Measurements from ENCODE around the gene ATP6AP2. TPM values are rescaled to one million over a fixed set of nuclear protein-coding genes. Genes with fewer than 3 reads are reported as not detected.

The ATP6AP2 gene
- total and polyA plus RNA-seq, 2 donors (not counting 1 experiment from before 2014, with no cell fraction given): 29.0 to 53.3 TPM

DNA sequence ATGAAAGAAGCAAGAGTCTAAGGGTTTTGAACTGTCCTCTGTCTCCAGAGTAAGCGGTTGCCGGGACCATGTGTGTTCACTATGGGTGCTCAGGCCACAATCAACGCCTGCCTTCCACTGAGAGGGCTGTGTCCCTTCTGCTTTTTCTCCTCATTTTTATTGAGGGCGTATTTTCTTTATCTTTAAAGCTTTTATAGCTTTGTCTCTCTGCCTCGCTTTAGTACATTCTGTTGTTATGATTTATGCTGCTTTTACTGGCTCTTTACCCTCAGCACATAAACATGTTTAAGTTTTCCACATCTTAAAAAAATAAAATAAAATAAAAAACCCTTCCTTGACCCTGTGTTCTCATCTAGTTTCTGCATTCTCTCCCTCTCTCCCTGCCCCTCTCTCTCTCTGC lies 42.4 kb upstream of the ATP6AP2 start:
- Histone ChIP-seq H3K9ac (ENCODE audit: low read length) (no peak overlapping the region), H3K36me3 (replicated peaks in 1 of 2; ENCODE audit: control extremely low read depth in 1 of 2, control insufficient read depth in 1 of 2, extremely low read depth in 1 of 2, insufficient read depth in 2 of 2, low read length in 1 of 2) (no peaks in the 10 kb centered on the region), H3K79me2 (ENCODE audit: control insufficient read depth, insufficient read depth, low read length) (no peaks in the 10 kb centered on the region), H3K27ac (ENCODE audit: low read length in 2 of 2) (no peak overlapping the region), H3K27me3 (replicated peaks in 1 of 4; ENCODE audit: control extremely low read depth in 1 of 4, control insufficient read depth in 3 of 4, insufficient read depth in 4 of 4, low read length in 3 of 4) (no peaks in the 10 kb centered on the region), H2AFZ (ENCODE audit: insufficient read depth, low read depth, low read length, poor library complexity, severe bottlenecking) (no peak overlapping the region), H3K4me1 (ENCODE audit: control insufficient read depth in 2 of 2, insufficient read depth in 2 of 2, low read length in 2 of 2) (peaks cover 0 to 11% of the 10 kb centered on the region in 2 donors), H3K9me3 (ENCODE audit: control extremely low read depth in 1 of 3, control insufficient read depth in 2 of 3, insufficient read depth in 1 of 3, low read length in 2 of 3) (no peaks in the 10 kb centered on the region), H3K4me2 (replicated peaks; ENCODE audit: low read depth, low read length, poor library complexity, severe bottlenecking) (peak overlapping the region; percentile 44), H4K20me1 (ENCODE audit: control insufficient read depth, insufficient read depth, low read length, poor library complexity, severe bottlenecking) (no peaks in the 10 kb centered on the region), H3K4me3 (ENCODE audit: control extremely low read depth in 1 of 5, extremely low read depth in 1 of 5, insufficient read depth in 1 of 5, low read depth in 2 of 5, low read length in 4 of 5) (no peak overlapping the region)
- WGBS (ENCODE audit: insufficient coverage): no CpG with 5 or more reads among the region's 5 CpGs
- CTCF ChIA-PET: interaction anchor here (0.8 kb wide), 1 partner anchor 145 kb away, joined by 3 read pairs; no protein-coding TSS in a partner anchor
- POLR2A ChIA-PET: no interaction called here
- ATAC-seq (ENCODE audit: low read depth): no peak
- Mint-ChIP-seq H3K27ac (no peak overlapping the region), H3K9me3 (ENCODE audit: insufficient read depth) (no peaks in the 10 kb centered on the region), H3K4me3 (no peak overlapping the region), H3K27me3 (no peaks in the 10 kb centered on the region), H3K4me1 (peaks cover 14% of the 10 kb centered on the region)
- intact Hi-C loops (cut with micrococcal nuclease): no loop called here
- DNase-seq: no peak
- TF ChIP-seq, protein P1, sequence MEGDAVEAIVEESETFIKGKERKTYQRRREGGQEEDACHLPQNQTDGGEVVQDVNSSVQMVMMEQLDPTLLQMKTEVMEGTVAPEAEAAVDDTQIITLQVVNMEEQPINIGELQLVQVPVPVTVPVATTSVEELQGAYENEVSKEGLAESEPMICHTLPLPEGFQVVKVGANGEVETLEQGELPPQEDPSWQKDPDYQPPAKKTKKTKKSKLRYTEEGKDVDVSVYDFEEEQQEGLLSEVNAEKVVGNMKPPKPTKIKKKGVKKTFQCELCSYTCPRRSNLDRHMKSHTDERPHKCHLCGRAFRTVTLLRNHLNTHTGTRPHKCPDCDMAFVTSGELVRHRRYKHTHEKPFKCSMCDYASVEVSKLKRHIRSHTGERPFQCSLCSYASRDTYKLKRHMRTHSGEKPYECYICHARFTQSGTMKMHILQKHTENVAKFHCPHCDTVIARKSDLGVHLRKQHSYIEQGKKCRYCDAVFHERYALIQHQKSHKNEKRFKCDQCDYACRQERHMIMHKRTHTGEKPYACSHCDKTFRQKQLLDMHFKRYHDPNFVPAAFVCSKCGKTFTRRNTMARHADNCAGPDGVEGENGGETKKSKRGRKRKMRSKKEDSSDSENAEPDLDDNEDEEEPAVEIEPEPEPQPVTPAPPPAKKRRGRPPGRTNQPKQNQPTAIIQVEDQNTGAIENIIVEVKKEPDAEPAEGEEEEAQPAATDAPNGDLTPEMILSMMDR (IDR thresholded peaks at IDR 0.05): no peak
- no peak for TF ChIP-seq EZH2 (IDR thresholded peaks at IDR 0.05; ENCODE audit: borderline replicate concordance, insufficient read depth, low read depth, low read length, poor library complexity, severe bottlenecking)

DNA sequence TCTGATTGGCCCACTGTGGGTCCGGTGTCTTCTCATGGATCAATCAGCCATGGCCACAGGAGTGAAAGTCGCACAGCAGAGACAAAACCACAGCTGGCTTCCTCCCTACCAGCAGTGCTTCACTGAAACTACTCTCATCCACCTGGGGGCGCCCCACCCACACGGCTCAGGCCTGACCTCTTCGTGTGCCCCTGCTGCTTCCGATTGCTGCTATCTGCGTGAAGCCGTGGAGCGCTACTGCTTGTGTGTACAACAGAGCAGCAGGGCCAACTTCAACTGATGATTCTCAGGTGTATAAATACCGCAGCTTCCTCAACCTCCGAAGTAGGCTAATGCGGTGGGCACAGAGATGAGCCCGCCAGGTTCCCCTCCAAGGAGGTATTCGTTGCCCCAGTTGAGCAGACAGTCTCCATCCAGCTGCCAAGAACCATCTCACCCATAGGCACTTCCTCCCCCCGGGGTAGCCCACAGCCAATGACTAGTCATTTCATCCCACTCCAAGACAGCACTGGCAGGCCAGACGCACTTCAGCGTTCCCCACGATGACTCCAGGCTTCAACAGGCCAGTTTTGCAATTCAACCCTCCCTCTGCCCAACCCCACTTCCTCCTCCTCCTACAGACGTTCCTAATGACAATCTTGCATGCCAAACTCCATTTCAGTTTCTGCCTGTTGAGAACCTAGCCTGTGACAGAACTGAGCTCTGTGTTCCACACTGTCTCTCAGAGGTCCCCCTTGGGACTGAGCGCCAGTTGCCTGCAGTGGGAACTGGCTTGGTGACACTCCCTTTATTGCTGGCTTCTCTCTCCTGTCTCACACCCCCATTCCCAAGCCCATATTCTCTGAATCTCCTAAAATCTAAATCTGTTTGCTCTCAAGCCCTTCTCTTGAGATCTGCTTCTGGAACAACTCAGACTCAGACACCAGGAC lies 41.3 kb upstream of the ATP6AP2 start:
- Histone ChIP-seq H4K20me1 (ENCODE audit: control insufficient read depth, insufficient read depth, low read length, poor library complexity, severe bottlenecking) (no peaks in the 10 kb centered on the region), H3K79me2 (ENCODE audit: control insufficient read depth, insufficient read depth, low read length) (no peaks in the 10 kb centered on the region), H3K27ac (ENCODE audit: low read length in 2 of 2) (no peak overlapping the region), H3K9ac (ENCODE audit: low read length) (no peak overlapping the region), H3K4me1 (ENCODE audit: control insufficient read depth in 2 of 2, insufficient read depth in 2 of 2, low read length in 2 of 2) (peaks cover 0 to 17% of the 10 kb centered on the region in 2 donors), H3K27me3 (replicated peaks in 1 of 4; ENCODE audit: control extremely low read depth in 1 of 4, control insufficient read depth in 3 of 4, insufficient read depth in 4 of 4, low read length in 3 of 4) (no peaks in the 10 kb centered on the region), H3K4me3 (ENCODE audit: control extremely low read depth in 1 of 5, extremely low read depth in 1 of 5, insufficient read depth in 1 of 5, low read depth in 2 of 5, low read length in 4 of 5) (no peak overlapping the region), H2AFZ (ENCODE audit: insufficient read depth, low read depth, low read length, poor library complexity, severe bottlenecking) (peak overlapping the region; percentile 40), H3K4me2 (replicated peaks; ENCODE audit: low read depth, low read length, poor library complexity, severe bottlenecking) (peak overlapping the region; percentile 44), H3K36me3 (replicated peaks in 1 of 2; ENCODE audit: control extremely low read depth in 1 of 2, control insufficient read depth in 1 of 2, extremely low read depth in 1 of 2, insufficient read depth in 2 of 2, low read length in 1 of 2) (no peaks in the 10 kb centered on the region), H3K9me3 (ENCODE audit: control extremely low read depth in 1 of 3, control insufficient read depth in 2 of 3, insufficient read depth in 1 of 3, low read length in 2 of 3) (no peaks in the 10 kb centered on the region)
- POLR2A ChIA-PET: no interaction called here
- Mint-ChIP-seq H3K27me3 (no peaks in the 10 kb centered on the region), H3K27ac (peak overlapping the region; percentile 15), H3K4me1 (peaks cover 18% of the 10 kb centered on the region), H3K9me3 (ENCODE audit: insufficient read depth) (no peaks in the 10 kb centered on the region), H3K4me3 (peak overlapping the region; percentile 49)
- intact Hi-C loops (cut with micrococcal nuclease): no loop called here
- TF ChIP-seq, protein P1 (IDR thresholded peaks at IDR 0.05): peak; percentile 41
- no peak for TF ChIP-seq EZH2 (IDR thresholded peaks at IDR 0.05; ENCODE audit: borderline replicate concordance, insufficient read depth, low read depth, low read length, poor library complexity, severe bottlenecking)
- CTCF ChIA-PET: interaction anchor here (0.6 to 1.1 kb wide), 3 partner anchors 144 to 543 kb away, joined by 3 to 5 read pairs (median 3); no protein-coding TSS in a partner anchor
- peak; percentile 73 for ATAC-seq (ENCODE audit: low read depth)
- WGBS (ENCODE audit: insufficient coverage): 17% methylated on average over 11 of the region's 20 CpGs
- peak; percentile 62 for DNase-seq

All from B cell (primary cell).